Endothelial cell (in vitro differentiated cells): ENCODE results near the gene SRP54. TPM values are rescaled to one million over a fixed set of nuclear protein-coding genes. Genes with fewer than 3 reads are reported as not detected.
"Not testable (repeated sequence)": the region's sequence is repeated elsewhere in the genome, so short reads cannot be mapped to it uniquely, and the experiment has no call there.

Experiments used
- DNase-seq: peaks from one replicate; pipeline ENCODE4 v3.0.0; 2021; ENCODE audit warnings: low spot score
- H3K27ac Mint-ChIP-seq: one replicate; pipeline ENCODE4 v1.8.0; 2021; ENCODE audit warnings: mixed read lengths, inconsistent platforms; ENCODE audit not compliant: unreplicated experiment
- H3K27me3 Mint-ChIP-seq: one replicate; pipeline ENCODE4 v1.8.0; 2021; ENCODE audit warnings: mild to moderate bottlenecking, moderate library complexity, mixed read lengths, inconsistent platforms; ENCODE audit not compliant: unreplicated experiment
- H3K36me3 Mint-ChIP-seq: one replicate; pipeline ENCODE4 v1.8.0; 2021; ENCODE audit warnings: mild to moderate bottlenecking, low read depth, mixed read lengths, inconsistent platforms; ENCODE audit not compliant: unreplicated experiment
- H3K4me1 Mint-ChIP-seq: one replicate; pipeline ENCODE4 v1.8.0; 2021; ENCODE audit warnings: mild to moderate bottlenecking, mixed read lengths, inconsistent platforms; ENCODE audit not compliant: unreplicated experiment
- H3K4me3 Mint-ChIP-seq: one replicate; pipeline ENCODE4 v1.8.0; 2021; ENCODE audit warnings: mild to moderate bottlenecking, mixed read lengths, inconsistent platforms; ENCODE audit not compliant: unreplicated experiment
- H3K9me3 Mint-ChIP-seq: one replicate; pipeline ENCODE4 v1.8.0; 2021; ENCODE audit warnings: mixed read lengths, inconsistent platforms; ENCODE audit not compliant: unreplicated experiment
- total RNA-seq: library from RNA; stranded (reverse); fragmentation: NEBNext Ultra II Directional; extraction: Animal tissue kit (Norgen Biotek cat#: 25700); gene quantifications from one replicate; pipeline ENCODE4 v1.2.1, GENCODE V29; 2021; ENCODE audit not compliant: unreplicated experiment
- TF ChIP-seq, protein P1 (sequence below): fragments of 200-600 bp; sonication (generic); IDR thresholded peaks from one replicate; pipeline ENCODE4 v1.5.0; 2021; ENCODE audit warnings: antibody characterized with exemption; ENCODE audit not compliant: unreplicated experiment

The SRP54 gene
- total RNA-seq, 1 donor from 2014 or later, result 47.7 TPM

GRCh38 chr14:35032562-35032961 lies 49.8 kb downstream of the SRP54 start:
- Mint-ChIP-seq H3K9me3 (peaks cover 17% of the 10 kb centered on the region), H3K36me3 (peaks cover 35% of the 10 kb centered on the region), H3K27ac (no peak overlapping the region), H3K4me3 (no peak overlapping the region), H3K4me1 (no peaks in the 10 kb centered on the region), H3K27me3 (peaks cover 2% of the 10 kb centered on the region)
- no peak for DNase-seq
- TF ChIP-seq, protein P1, sequence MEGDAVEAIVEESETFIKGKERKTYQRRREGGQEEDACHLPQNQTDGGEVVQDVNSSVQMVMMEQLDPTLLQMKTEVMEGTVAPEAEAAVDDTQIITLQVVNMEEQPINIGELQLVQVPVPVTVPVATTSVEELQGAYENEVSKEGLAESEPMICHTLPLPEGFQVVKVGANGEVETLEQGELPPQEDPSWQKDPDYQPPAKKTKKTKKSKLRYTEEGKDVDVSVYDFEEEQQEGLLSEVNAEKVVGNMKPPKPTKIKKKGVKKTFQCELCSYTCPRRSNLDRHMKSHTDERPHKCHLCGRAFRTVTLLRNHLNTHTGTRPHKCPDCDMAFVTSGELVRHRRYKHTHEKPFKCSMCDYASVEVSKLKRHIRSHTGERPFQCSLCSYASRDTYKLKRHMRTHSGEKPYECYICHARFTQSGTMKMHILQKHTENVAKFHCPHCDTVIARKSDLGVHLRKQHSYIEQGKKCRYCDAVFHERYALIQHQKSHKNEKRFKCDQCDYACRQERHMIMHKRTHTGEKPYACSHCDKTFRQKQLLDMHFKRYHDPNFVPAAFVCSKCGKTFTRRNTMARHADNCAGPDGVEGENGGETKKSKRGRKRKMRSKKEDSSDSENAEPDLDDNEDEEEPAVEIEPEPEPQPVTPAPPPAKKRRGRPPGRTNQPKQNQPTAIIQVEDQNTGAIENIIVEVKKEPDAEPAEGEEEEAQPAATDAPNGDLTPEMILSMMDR, result no peak

- Mint-ChIP-seq H3K27ac (no peak overlapping the region), H3K36me3 (peaks cover 35% of the 10 kb centered on the region), H3K9me3 (peaks cover 21% of the 10 kb centered on the region), H3K4me3 (no peak overlapping the region), H3K27me3 (peaks cover 2% of the 10 kb centered on the region), H3K4me1 (no peaks in the 10 kb centered on the region)
- TF ChIP-seq, protein P1, result no peak
- no peak for DNase-seq
Measured at GRCh38 chr14:35034440-35034833, 51.6 kb downstream of the SRP54 start.

- Mint-ChIP-seq H3K36me3 (peaks cover 34% of the 10 kb centered on the region), H3K9me3 (peaks cover 21% of the 10 kb centered on the region)
- DNase-seq, H3K27me3 Mint-ChIP-seq, H3K4me1 Mint-ChIP-seq, H3K27ac Mint-ChIP-seq, H3K4me3 Mint-ChIP-seq: not testable (repeated sequence)
Measured at GRCh38 chr14:35034944-35035554, 52.3 kb downstream of the SRP54 start.

- DNase-seq, H3K4me1 Mint-ChIP-seq, H3K4me3 Mint-ChIP-seq, H3K27ac Mint-ChIP-seq, H3K27me3 Mint-ChIP-seq: not testable (repeated sequence)
- Mint-ChIP-seq H3K9me3 (peaks cover 19% of the 10 kb centered on the region), H3K36me3 (peaks cover 30% of the 10 kb centered on the region)
Measured at GRCh38 chr14:35038312-35038711, 55.5 kb downstream of the SRP54 start.

DNA sequence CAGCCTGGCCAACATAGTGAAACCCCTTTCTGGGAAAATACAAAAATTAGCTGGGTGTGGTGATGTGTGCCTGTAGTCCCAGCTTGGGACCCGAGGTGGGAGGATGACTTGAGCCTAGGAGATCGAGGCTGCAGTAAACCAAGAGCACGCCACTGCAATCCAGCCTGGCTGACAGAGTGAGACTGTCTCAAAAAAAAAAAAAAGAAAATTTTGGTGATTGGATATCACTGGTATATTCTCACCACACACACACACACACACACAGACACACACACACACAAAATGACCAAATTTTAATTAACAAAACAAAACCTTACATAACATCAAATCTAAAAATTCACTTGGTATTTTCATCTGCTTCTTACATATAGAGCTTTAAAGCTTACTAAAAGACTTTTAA lies 59.8 kb downstream of the SRP54 start:
- H3K4me3 Mint-ChIP-seq, result no peak overlapping the region
- no peaks in the 10 kb centered on the region for H3K27me3 Mint-ChIP-seq
- H3K4me1 Mint-ChIP-seq, result peaks cover 7% of the 10 kb centered on the region
- H3K9me3 Mint-ChIP-seq, result peaks cover 4% of the 10 kb centered on the region
- TF ChIP-seq, protein P1, result no peak
- no peak for DNase-seq
- H3K27ac Mint-ChIP-seq, result no peak overlapping the region
- peaks cover 3% of the 10 kb centered on the region for H3K36me3 Mint-ChIP-seq

DNA sequence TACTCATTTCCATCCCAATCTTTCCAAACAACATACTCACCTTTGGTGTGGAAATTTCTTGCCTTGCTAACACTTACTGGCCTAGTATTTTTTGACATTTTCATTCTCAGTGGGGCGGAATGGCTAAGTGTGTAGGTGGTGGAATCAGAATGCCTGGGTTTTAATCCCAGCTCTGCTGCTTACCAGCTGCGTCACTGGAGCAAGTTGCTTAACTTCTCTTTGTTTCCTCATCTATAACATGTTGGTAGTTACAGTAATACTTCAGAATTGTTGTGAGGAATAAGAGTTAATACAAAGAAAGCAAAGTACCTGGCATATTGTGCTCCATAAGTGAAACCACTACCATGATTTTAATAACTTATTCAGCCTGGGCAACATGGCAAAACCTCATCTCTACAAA lies 60.3 kb downstream of the SRP54 start:
- Mint-ChIP-seq H3K4me1 (peaks cover 7% of the 10 kb centered on the region), H3K9me3 (peaks cover 4% of the 10 kb centered on the region), H3K27me3 (no peaks in the 10 kb centered on the region), H3K4me3 (no peak overlapping the region), H3K27ac (no peak overlapping the region), H3K36me3 (peaks cover 3% of the 10 kb centered on the region)
- TF ChIP-seq, protein P1, result no peak
- DNase-seq, result no peak
